ENCODE measurements around the gene UBE2D4.
"Not testable (repeated sequence)": the region's sequence is repeated elsewhere in the genome, so short reads cannot be mapped to it uniquely, and the experiment has no call there.

The UBE2D4 gene

DNA sequence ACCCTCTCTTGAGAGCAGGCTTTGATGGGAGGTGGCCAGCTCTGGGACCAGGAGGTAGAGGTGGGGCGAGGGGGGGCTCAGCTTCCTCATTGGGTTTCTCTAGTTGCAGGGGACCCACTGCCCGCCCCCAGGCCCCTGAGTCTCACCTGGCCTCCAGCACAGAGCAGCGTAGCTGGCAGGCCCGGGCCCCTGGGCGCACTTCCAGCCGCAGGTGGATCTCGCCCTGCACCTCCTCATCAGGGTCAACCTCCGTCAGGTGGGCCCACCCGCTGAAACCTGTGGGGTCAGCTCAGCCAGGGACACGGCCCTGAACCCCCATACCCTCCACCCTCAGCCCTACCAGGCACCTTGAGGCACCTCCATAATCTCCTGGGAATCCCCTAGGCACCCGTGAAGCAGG, 43.4 kb downstream of the UBE2D4 start:
- DNase-seq = not testable (repeated sequence)

- DNase-seq = not testable (repeated sequence)
These were observed 44.5 kb downstream of the UBE2D4 start for GRCh38 chr7:43970698-43971097.

- DNase-seq = not testable (repeated sequence)
These were observed 47.9 kb downstream of the UBE2D4 start for GRCh38 chr7:43974033-43974573.

DNA sequence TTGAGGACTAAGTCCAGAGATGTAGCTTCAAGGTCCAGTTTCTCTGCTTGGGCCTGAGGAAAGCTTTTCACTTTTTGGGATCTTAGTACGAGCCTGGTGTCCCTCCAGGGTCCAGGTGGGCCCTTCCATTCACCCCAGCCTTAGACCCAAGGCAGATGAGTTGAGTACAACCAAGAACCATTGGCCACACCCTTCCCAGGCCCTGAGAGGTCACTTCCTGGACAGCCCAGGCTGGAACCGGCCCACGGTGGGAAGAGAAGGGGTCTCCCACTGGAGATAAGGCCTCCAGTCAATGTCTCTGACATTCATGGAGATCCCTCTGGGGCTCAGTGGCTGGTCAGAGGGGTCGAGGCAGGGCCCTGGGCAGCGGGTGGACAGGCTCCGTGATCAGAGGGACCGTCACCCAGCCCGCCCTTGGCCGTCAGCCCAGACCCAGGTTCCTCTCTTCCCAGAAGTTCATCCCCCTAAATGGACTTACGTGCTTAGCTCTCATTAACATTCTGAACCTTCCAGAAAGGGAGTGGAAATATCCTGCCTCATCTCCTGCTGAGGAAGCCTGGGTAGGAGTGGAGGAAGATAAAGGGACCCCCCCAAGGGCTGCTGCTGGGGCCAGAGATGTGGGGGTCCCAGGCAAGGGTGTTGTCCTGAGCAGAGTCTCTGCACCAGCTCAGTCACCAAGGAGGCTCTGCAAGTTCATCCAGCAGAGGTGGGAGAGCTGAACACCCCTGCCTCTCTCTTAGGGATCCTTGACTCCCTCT, 48.7 kb downstream of the UBE2D4 start:
- not testable (repeated sequence) for DNase-seq

- DNase-seq = no peak
These were observed 51.3 kb downstream of the UBE2D4 start for GRCh38 chr7:43977525-43977924.

GRCh38 chr7:43978102-43978501, 51.9 kb downstream of the UBE2D4 start:
- not testable (repeated sequence) for DNase-seq

DNA sequence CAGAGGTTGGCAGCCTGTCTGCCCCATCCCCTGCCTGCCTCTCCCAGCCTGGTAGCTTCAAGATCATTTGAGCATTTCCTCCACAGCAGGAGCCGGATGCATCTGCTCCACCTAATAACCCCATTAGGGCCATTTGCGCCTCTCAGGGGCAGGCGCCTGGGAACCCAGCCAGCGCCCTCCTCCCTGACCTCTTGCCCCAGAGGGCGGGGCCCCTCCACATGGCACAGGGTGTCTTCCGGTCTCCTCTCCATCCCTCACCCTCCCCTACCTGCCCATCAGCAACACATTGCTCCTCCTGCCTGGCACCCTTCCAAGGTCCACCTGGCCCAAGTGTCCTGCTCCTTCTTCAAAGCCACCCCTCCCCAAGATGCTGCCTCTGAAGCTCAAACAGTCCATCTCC, 56.6 kb downstream of the UBE2D4 start:
- not testable (repeated sequence) for DNase-seq

GRCh38 chr7:43983736-43984135, 57.5 kb downstream of the UBE2D4 start:
- not testable (repeated sequence) for DNase-seq

- DNase-seq = peak; percentile 80
These were observed 59.9 kb downstream of the UBE2D4 start for GRCh38 chr7:43985904-43986864.

DNA sequence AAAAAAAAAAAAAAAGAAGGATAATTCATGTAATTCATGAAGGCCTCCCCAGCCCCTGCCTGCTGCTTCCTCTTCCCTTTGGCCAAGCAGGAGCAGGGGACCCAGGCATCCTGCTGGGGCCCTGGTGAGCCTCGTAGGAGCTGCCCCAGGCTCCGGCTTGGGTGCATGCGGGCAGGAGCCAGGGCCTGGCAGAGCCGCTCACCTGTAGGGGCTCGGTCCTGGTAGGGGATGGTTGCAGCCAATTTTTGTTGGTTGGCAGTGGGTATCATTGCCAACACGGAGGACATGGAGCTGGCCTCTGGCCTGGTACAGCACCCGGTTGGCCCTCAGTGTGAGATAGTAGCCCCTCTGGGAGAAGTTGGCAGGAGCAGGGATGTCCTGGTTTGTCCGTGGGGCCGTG, 61.2 kb downstream of the UBE2D4 start:
- DNase-seq = not testable (repeated sequence)

DNA sequence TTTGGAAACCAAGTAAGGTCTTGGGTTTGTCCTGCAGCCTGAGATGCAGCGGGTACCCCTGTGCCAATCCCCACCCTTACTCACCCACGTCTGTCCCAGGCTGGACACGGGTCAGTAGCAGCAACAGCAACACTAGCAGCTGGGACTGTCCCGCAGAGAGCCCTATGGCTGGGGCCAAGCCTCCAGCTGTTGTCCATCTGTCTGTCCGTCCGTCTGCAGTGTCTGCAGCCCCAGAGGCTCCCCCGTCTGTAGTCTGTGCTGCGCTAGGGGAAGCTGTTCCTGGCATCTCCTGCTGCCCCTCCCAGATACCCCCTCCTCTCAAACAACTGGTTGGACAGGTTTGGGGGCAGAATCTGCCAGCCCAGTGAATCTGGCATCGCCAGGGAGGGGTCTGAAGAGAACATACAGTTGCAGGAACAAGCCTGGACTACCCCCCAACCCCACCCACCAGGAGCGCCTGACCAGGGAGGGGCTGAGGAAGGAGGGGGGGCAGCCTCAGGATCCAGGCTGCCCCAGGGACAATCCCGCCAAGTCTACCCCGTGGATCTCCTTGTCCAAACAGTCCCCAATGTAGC, 63.9 kb downstream of the UBE2D4 start:
- not testable (repeated sequence) for DNase-seq

- not testable (repeated sequence) for DNase-seq
These were observed 64.6 kb downstream of the UBE2D4 start for GRCh38 chr7:43990829-43991228.

DNA sequence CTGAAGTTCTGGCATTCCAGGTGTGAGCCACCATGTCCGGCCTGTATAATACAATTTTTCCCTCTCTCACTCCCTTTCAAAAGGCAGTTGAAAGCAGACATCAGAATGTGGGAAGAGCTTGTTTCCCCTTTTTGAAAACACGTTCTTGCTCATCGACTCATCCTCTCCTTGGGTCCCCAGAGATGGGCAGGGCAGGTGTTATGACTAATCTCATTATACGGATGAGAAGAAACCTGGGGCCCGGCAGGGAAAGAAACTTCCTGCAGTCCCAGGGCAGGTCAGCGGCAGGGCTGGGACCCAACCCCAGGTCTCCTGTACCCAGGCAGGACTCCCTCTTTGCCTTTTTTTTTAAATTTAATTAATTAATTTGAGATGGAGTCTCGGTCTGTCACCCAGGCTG, 66.7 kb downstream of the UBE2D4 start:
- DNase-seq = not testable (repeated sequence)

DNA sequence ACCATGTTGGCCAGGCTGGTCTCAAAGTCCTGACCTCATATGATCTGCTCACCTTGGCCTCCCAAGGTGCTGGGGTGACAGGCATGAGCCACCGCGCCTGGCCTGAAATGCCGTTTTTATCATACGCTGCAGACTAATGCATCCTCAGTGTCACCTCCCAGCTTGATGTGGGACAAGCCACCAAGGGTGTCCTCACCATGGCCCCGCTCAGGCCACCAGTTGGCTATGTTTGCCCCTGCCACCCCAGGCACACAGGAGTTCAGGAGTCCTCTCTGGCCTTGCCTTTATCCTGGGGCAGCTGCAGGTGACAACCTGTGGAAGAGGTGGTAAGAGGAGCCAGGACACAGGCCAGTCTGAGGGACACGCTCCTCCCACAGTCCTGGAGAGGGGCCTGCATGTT, 68.4 kb downstream of the UBE2D4 start:
- DNase-seq = not testable (repeated sequence)

DNA sequence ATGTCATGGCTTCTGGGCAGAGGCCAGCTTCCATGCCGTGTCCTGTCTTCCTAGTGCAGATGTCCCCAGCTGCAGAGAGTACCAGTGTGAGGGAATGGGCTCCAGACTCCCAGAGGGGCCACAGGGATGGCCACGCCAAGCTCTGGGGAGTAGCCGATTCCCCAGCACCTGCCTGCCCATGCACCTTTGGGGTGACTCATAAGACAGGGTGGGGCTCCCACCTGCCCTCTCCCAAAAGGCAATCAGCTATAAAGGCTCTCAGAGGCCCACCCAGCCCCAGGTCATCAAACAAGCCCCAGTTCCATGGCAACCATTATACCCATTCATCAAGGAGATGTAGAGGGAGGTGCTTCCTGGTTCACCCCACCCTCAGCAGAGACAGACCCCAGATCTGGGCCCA, 71.3 kb downstream of the UBE2D4 start, which contains the start of gene SPDYE1:
SPDYE1 (plus strand) TSS at position 366 of the 400 bp plus-strand sequence. CDS start 2,053 bp downstream, outside the sequence.
- not testable (repeated sequence) for DNase-seq
